Osteoblast (primary cell): Measurements from ENCODE around the gene HAO2. TPM values are rescaled to one million over a fixed set of nuclear protein-coding genes. Genes with fewer than 3 reads are reported as not detected.

Experiments used
- DNase-seq: peaks from one replicate; pipeline ENCODE4 v3.0.0; 2011; ENCODE audit warnings: low spot score, mixed read lengths; ENCODE audit not compliant: insufficient read length; ENCODE audit errors: missing footprints
- H2AFZ ChIP-seq: 2 replicates; pipeline ENCODE4 v1.6.0; 2011; ENCODE audit warnings: mild to moderate bottlenecking, low read length
- H3K27ac ChIP-seq: 2 replicates; pipeline ENCODE4 v1.5.1; 2011; ENCODE audit warnings: mild to moderate bottlenecking, low read depth, low read length, moderate library complexity
- H3K27me3 ChIP-seq: 2 replicates; pipeline ENCODE4 v1.6.0; 2012; ENCODE audit warnings: mild to moderate bottlenecking, control low read depth, inconsistent platforms, low read length, moderate library complexity; ENCODE audit not compliant: insufficient read depth
- H3K36me3 ChIP-seq: 2 replicates; pipeline ENCODE4 v1.5.1; 2011; ENCODE audit warnings: mild to moderate bottlenecking, low read length, control low read depth, moderate library complexity; ENCODE audit not compliant: insufficient read depth
- H3K4me1 ChIP-seq: 2 replicates; pipeline ENCODE4 v1.5.1; 2011; ENCODE audit warnings: mild to moderate bottlenecking, low read length, control low read depth, moderate library complexity; ENCODE audit not compliant: insufficient read depth
- H3K4me2 ChIP-seq: 2 replicates; pipeline ENCODE4 v1.6.0; 2011; ENCODE audit warnings: mild to moderate bottlenecking, low read length; ENCODE audit not compliant: insufficient read depth
- H3K4me3 ChIP-seq: fragments of 200-600 bp; sonication (generic); 3 replicates; pipeline ENCODE4 v1.5.1; 2012; ENCODE audit warnings: mild to moderate bottlenecking, low read length, inconsistent platforms; ENCODE audit not compliant: insufficient read depth
- H3K79me2 ChIP-seq: 2 replicates; pipeline ENCODE4 v1.6.0; 2012; ENCODE audit warnings: mild to moderate bottlenecking, low read length, control low read depth, inconsistent platforms; ENCODE audit not compliant: insufficient read depth
- H3K9me3 ChIP-seq: 2 replicates; pipeline ENCODE4 v1.5.1; 2011; ENCODE audit warnings: low read depth, low read length, control low read depth
- H4K20me1 ChIP-seq: 2 replicates; pipeline ENCODE4 v1.6.0; 2012; ENCODE audit warnings: mild to moderate bottlenecking, low read length, control low read depth; ENCODE audit not compliant: insufficient read depth
- total RNA-seq: library from RNA; depleted of rRNA; stranded (reverse); fragments of >200 nt; gene quantifications from 2 replicates; pipeline ENCODE4 v1.2.3, GENCODE V29; 2012
- TF ChIP-seq, protein P1 (sequence below): IDR thresholded peaks from 2 replicates; pipeline ENCODE4 v1.5.1; 2011; ENCODE audit warnings: mild to moderate bottlenecking, low read depth, low read length, moderate library complexity; ENCODE audit errors: extremely low read depth

Gene HAO2
- total RNA-seq, 1 donor: not detected

DNA sequence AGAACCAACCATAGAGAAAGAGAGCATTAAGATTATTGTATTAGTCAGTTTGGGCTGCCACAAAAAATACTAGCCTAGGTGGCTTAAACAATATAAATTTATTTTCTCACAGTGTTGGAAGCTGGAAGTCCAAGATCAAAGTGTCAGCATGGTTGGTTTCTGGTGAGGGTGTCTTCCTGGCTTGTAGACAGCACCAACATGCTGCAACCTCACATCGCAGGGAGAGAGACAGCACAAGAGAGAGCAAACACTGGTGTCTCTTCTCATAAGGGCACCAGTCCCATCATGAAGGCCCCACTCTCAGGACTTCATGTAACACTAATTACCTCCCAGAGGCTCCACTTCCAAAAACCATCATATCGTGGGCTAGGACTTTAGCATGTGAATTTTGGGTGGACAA is 30.6 kb upstream of the HAO2 start:
- no peak overlapping the region for H3K4me2 ChIP-seq
- no peak overlapping the region for H3K4me3 ChIP-seq
- no peaks in the 10 kb centered on the region for H3K36me3 ChIP-seq
- no peak overlapping the region for H3K27ac ChIP-seq
- no peaks in the 10 kb centered on the region for H4K20me1 ChIP-seq
- no peak for DNase-seq
- no peak overlapping the region for H2AFZ ChIP-seq
- peaks cover 9% of the 10 kb centered on the region for H3K27me3 ChIP-seq
- no peaks in the 10 kb centered on the region for H3K79me2 ChIP-seq
- TF ChIP-seq, protein P1, sequence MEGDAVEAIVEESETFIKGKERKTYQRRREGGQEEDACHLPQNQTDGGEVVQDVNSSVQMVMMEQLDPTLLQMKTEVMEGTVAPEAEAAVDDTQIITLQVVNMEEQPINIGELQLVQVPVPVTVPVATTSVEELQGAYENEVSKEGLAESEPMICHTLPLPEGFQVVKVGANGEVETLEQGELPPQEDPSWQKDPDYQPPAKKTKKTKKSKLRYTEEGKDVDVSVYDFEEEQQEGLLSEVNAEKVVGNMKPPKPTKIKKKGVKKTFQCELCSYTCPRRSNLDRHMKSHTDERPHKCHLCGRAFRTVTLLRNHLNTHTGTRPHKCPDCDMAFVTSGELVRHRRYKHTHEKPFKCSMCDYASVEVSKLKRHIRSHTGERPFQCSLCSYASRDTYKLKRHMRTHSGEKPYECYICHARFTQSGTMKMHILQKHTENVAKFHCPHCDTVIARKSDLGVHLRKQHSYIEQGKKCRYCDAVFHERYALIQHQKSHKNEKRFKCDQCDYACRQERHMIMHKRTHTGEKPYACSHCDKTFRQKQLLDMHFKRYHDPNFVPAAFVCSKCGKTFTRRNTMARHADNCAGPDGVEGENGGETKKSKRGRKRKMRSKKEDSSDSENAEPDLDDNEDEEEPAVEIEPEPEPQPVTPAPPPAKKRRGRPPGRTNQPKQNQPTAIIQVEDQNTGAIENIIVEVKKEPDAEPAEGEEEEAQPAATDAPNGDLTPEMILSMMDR: no peak
- H3K9me3 ChIP-seq: no peaks in the 10 kb centered on the region
- H3K4me1 ChIP-seq: no peaks in the 10 kb centered on the region

DNA sequence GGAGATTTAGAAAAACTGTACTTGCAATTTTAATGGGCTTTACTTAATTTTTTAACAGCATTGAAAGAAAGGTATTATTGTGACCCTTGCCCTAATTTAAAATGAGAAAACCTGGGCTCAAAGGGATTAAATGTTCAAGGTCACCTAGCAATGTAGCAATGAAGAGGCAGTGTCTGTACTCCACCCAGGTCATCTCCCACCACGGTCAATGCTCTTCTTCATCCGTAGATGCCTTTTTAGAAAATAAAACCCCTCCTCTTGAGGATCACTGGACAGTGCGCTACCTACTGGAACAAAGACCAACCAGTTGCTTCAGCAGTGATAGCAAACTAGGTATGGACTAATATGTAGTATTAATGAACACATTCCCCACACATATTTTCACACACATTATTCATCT is 29.8 kb upstream of the HAO2 start:
- Histone ChIP-seq H3K4me3 (no peak overlapping the region), H3K36me3 (no peaks in the 10 kb centered on the region), H3K27me3 (peaks cover 9% of the 10 kb centered on the region), H3K4me2 (no peak overlapping the region), H4K20me1 (no peaks in the 10 kb centered on the region), H3K79me2 (no peaks in the 10 kb centered on the region), H2AFZ (no peak overlapping the region), H3K27ac (no peak overlapping the region), H3K4me1 (no peaks in the 10 kb centered on the region), H3K9me3 (no peaks in the 10 kb centered on the region)
- DNase-seq: no peak
- TF ChIP-seq, protein P1: no peak

DNA sequence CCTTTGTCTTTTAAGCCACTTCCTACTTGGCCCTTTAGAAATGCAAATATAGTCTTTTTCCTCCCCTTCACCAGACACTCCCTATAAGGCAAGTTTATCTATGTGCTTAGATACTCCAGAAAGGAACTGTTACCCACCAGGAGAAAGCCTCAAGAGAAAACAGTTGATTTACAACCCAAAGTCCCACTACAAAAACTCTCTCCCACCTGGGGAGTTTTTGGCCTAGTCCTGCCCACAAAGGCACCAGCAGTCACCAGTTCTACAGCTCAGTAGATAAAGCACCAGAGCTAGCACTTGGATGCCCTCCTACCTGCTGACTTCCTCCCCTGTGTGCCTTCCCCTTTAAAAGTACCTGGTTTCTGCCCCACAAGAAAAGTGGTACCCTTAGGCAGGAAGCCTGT is 27.7 kb upstream of the HAO2 start:
- Histone ChIP-seq H3K79me2 (no peaks in the 10 kb centered on the region), H3K27me3 (peaks cover 9% of the 10 kb centered on the region), H2AFZ (no peak overlapping the region), H3K36me3 (no peaks in the 10 kb centered on the region), H3K9me3 (no peaks in the 10 kb centered on the region), H3K4me3 (no peak overlapping the region), H3K4me1 (no peaks in the 10 kb centered on the region), H3K27ac (no peak overlapping the region), H3K4me2 (no peak overlapping the region), H4K20me1 (no peaks in the 10 kb centered on the region)
- no peak for DNase-seq
- TF ChIP-seq, protein P1: no peak

DNA sequence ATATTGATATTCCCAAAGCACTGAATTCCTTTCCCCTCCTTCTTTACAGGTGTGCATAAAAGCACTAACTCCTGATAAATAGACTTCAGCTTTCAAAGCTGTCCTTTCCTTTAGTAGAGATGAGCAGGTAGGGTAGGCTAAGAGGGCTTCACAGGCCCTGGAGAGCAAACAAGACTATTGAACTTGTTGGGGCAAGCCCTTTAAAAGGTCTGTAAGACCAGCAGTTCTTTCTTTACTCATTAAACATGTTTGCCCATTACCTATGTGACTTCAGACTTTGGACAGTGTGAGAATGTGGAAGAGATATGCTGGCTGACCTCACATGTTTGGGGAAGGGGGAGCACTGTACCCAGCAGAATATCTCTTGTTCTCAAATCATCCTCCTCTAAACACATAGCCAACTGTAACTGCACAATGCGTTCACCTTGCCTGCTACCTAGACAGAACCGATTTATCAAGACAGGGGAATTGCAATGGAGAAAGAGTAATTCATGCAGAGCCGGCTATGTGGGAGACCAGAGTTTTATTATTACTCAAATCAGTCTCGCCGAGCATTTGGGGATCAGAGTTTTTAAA is 27.1 kb upstream of the HAO2 start:
- Histone ChIP-seq H3K4me1 (no peaks in the 10 kb centered on the region), H3K79me2 (no peaks in the 10 kb centered on the region), H3K36me3 (no peaks in the 10 kb centered on the region), H4K20me1 (no peaks in the 10 kb centered on the region), H3K9me3 (no peaks in the 10 kb centered on the region), H2AFZ (no peak overlapping the region), H3K4me3 (no peak overlapping the region), H3K4me2 (no peak overlapping the region), H3K27ac (no peak overlapping the region), H3K27me3 (peaks cover 9% of the 10 kb centered on the region)
- no peak for DNase-seq
- TF ChIP-seq, protein P1: no peak
